ENCODE measurements around the gene EZR. TPM values are rescaled to one million over a fixed set of nuclear protein-coding genes. Genes with fewer than 3 reads are reported as not detected.

Gene EZR
- total RNA-seq, 1 experiment from 2014 or later, result 375 TPM

DNA sequence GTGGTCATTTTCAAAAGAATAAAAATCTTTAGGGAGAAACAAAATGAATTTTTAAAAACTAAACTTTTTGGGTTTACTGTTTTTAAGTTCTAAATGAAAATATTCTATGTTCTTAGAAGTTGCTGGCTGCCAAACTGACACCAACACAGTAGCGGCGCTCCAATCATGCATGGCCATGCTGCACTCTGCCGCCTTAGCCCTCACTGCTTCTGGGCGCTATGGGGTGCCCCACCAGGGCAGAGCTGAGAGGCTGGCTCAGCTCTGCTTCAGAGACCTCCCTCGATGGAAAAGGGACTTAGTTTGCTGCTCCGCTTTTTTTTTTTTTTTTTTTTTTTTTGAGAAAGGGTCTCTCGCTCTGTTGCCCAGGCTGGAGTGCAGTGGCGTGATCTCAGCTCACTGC is 20.9 kb downstream of the EZR start:
- Histone ChIP-seq H3K56ac (ENCODE audit: insufficient read length, low read depth, low read length) (no peak overlapping the region), H3K14ac (ENCODE audit: insufficient read depth, low read length) (no peak overlapping the region), H4K8ac (replicated peaks; ENCODE audit: insufficient read length, low read depth, low read length) (no peak overlapping the region), H2AFZ (ENCODE audit: low read length) (no peak overlapping the region), H2BK5ac (ENCODE audit: insufficient read length, low read length) (no peak overlapping the region), H4K5ac (ENCODE audit: insufficient read length, low read depth, low read length) (no peak overlapping the region), H2BK20ac (ENCODE audit: low read depth, low read length, poor library complexity, severe bottlenecking) (no peak overlapping the region), H3K18ac (ENCODE audit: insufficient read length, low read depth, low read length) (no peak overlapping the region), H3K23ac (ENCODE audit: insufficient read length, low read depth, low read length) (no peak overlapping the region), H3K23me2 (ENCODE audit: insufficient read length, low read depth, low read length, poor library complexity, severe bottlenecking) (no peaks in the 10 kb centered on the region), H4K91ac (ENCODE audit: insufficient read length, low read depth, low read length) (no peak overlapping the region), H2BK15ac (ENCODE audit: low read depth, low read length) (no peak overlapping the region), H4K20me1 (ENCODE audit: control insufficient read depth, insufficient read depth, insufficient read length) (no peaks in the 10 kb centered on the region), H3K4me1 (ENCODE audit: insufficient read depth, low read length) (peaks cover 9% of the 10 kb centered on the region; the same call in 1 of the 2 replicates), H3K9me3 (ENCODE audit: control insufficient read depth, low read depth, low read length) (no peaks in the 10 kb centered on the region), H2BK120ac (ENCODE audit: low read depth, low read length, poor library complexity, severe bottlenecking) (no peak overlapping the region), H3K9ac (ENCODE audit: extremely low read depth, insufficient read length, low read length) (no peak overlapping the region), H3K4ac (ENCODE audit: low read depth, low read length) (no peak overlapping the region), H3K27ac (ENCODE audit: insufficient read length, low read depth, low read length) (no peak overlapping the region), H2BK12ac (ENCODE audit: insufficient read length, low read depth, low read length) (no peak overlapping the region), H3T11ph (ENCODE audit: low read length) (no peak overlapping the region), H2AK5ac (ENCODE audit: insufficient read length, low read length) (no peak overlapping the region), H3K79me2 (ENCODE audit: insufficient read depth, low read length) (peaks cover 81% of the 10 kb centered on the region), H3K4me2 (ENCODE audit: insufficient read depth, insufficient read length, low read length) (no peak overlapping the region), H3K79me1 (ENCODE audit: insufficient read depth, low read depth, low read length, poor library complexity, severe bottlenecking) (no peaks in the 10 kb centered on the region), H3K27me3 (ENCODE audit: insufficient read depth, low read length) (no peaks in the 10 kb centered on the region)
- H3K27me3 Mint-ChIP-seq (ENCODE audit: low read depth), result no peaks in the 10 kb centered on the region
- H3K27ac Mint-ChIP-seq, result no peak overlapping the region
- peaks cover 4 to 39% (median 13%) of the 10 kb centered on the region in 3 experiments; a peak in 6 of 7 replicates for H3K36me3 Mint-ChIP-seq (ENCODE audit: insufficient read depth in 1 of 3, low read depth in 3 of 3)
- DNase-seq, result no peak
- H3K9me3 Mint-ChIP-seq, result no peaks in the 10 kb centered on the region
- TF ChIP-seq, protein P1, sequence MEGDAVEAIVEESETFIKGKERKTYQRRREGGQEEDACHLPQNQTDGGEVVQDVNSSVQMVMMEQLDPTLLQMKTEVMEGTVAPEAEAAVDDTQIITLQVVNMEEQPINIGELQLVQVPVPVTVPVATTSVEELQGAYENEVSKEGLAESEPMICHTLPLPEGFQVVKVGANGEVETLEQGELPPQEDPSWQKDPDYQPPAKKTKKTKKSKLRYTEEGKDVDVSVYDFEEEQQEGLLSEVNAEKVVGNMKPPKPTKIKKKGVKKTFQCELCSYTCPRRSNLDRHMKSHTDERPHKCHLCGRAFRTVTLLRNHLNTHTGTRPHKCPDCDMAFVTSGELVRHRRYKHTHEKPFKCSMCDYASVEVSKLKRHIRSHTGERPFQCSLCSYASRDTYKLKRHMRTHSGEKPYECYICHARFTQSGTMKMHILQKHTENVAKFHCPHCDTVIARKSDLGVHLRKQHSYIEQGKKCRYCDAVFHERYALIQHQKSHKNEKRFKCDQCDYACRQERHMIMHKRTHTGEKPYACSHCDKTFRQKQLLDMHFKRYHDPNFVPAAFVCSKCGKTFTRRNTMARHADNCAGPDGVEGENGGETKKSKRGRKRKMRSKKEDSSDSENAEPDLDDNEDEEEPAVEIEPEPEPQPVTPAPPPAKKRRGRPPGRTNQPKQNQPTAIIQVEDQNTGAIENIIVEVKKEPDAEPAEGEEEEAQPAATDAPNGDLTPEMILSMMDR (conservative IDR thresholded peaks at IDR 0.05), result no peak
- no CpG with 5 or more reads among the region's 8 CpGs for whole genome bisulfite sequencing (ENCODE audit: extremely low coverage, insufficient read length, low lambda C conversion rate)
- peaks cover 60 to 65% of the 10 kb centered on the region in 2 experiments for H3K4me1 Mint-ChIP-seq
- no peak overlapping the region for H3K4me3 Mint-ChIP-seq
